Mammary epithelial cell (primary cell): Measurements from ENCODE around the gene TRIM8.

ENCODE experiments used
- EZH2 ChIP-seq: IDR thresholded peaks from 2 replicates; pipeline ENCODE4 v1.6.1; 2012; ENCODE audit warnings: low read length, inconsistent platforms, borderline replicate concordance
- TF ChIP-seq, protein P1 (sequence below), 2 donors: IDR thresholded peaks in 1 of 2; conservative IDR thresholded peaks in 1 of 2; 2 replicates each; pipeline ENCODE4 v1.5.1; 2011 to 2012; ENCODE audit warnings: inconsistent platforms in 2 of 2, low read length in 2 of 2, mild to moderate bottlenecking in 2 of 2, control low read depth in 1 of 2, low read depth in 1 of 2; ENCODE audit not compliant: insufficient read depth in 1 of 2; ENCODE audit errors: extremely low read depth in 1 of 2

DNA sequence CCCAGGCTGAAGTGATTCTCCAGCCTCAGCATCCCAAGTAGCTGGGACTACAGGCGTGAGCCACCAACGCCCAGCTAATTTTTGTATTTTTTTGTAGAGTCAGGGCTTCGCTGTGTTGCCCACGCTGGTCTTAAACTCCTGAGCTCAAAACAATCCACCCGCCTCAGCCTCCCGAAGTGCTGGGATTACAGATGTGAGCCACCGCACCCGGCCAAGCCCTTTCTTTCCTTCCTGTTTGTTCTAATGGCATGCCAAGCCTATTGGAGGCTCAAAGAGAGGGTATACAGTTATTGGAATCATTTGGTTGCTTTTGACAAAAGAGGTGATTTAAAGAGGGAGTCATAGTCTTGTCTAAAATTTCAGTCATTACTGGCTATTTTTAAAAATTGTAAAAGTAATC, 46.0 kb upstream of the TRIM8 start:
- TF ChIP-seq EZH2 = no peak
- TF ChIP-seq, protein P1, sequence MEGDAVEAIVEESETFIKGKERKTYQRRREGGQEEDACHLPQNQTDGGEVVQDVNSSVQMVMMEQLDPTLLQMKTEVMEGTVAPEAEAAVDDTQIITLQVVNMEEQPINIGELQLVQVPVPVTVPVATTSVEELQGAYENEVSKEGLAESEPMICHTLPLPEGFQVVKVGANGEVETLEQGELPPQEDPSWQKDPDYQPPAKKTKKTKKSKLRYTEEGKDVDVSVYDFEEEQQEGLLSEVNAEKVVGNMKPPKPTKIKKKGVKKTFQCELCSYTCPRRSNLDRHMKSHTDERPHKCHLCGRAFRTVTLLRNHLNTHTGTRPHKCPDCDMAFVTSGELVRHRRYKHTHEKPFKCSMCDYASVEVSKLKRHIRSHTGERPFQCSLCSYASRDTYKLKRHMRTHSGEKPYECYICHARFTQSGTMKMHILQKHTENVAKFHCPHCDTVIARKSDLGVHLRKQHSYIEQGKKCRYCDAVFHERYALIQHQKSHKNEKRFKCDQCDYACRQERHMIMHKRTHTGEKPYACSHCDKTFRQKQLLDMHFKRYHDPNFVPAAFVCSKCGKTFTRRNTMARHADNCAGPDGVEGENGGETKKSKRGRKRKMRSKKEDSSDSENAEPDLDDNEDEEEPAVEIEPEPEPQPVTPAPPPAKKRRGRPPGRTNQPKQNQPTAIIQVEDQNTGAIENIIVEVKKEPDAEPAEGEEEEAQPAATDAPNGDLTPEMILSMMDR (conservative IDR thresholded peaks at IDR 0.05 in 1 of 2, IDR thresholded peaks at IDR 0.05 in 1 of 2; ENCODE audit: extremely low read depth in 1 of 2, insufficient read depth in 1 of 2, low read depth in 1 of 2, low read length in 2 of 2) = no peak
